K562 (cell line): ENCODE results near the gene PTPRF. TPM values are rescaled to one million over a fixed set of nuclear protein-coding genes. Genes with fewer than 3 reads are reported as not detected.

Experiments used
- CLOCK ChIP-seq: fragments of 250-450 bp; sonication (Bioruptor Pico); IDR thresholded peaks from 2 replicates; pipeline ENCODE4 v1.4.0; 2020; ENCODE audit warnings: mild to moderate bottlenecking, moderate library complexity, borderline replicate concordance
- ELF1 ChIP-seq: fragments of 200-800 bp; sonication (Bioruptor generic); IDR thresholded peaks from 2 replicates; pipeline ENCODE4 v1.6.1; 2016; ENCODE audit warnings: missing genetic modification characterization, missing compliant biosample characterization
- IRF2 ChIP-seq: sonication (generic); formaldehyde crosslinking; IDR thresholded peaks from 2 replicates; pipeline ENCODE4 v1.8.1; 2022; ENCODE audit warnings: mild to moderate bottlenecking, missing genetic modification reagents
- MXD1 ChIP-seq: fragments of 250-450 bp; sonication (Bioruptor Pico); IDR thresholded peaks from 2 replicates; pipeline ENCODE4 v1.8.0; 2021; ENCODE audit warnings: borderline replicate concordance, mild to moderate bottlenecking, moderate library complexity; ENCODE audit not compliant: poor library complexity, severe bottlenecking
- TAF15 ChIP-seq: fragments of 200-400 bp; formaldehyde crosslinking; IDR thresholded peaks from 2 replicates; pipeline ENCODE4 v1.6.1; 2017; ENCODE audit warnings: mild to moderate bottlenecking, low read depth, low read length, moderate library complexity
- TBL1XR1 ChIP-seq, 2 experiments: IDR thresholded peaks; 2 replicates each; pipeline ENCODE4 v1.6.1; 2012; ENCODE audit warnings: improper control_type of control experiment in 2 of 2, low read length in 2 of 2, mild to moderate bottlenecking in 1 of 2
- ZBTB33 ChIP-seq: sonication (generic); formaldehyde crosslinking; IDR thresholded peaks from 2 replicates; pipeline ENCODE4 v1.8.1; 2023; ENCODE audit warnings: mild to moderate bottlenecking, missing genetic modification reagents
- ZNF398 ChIP-seq: fragments of 250-450 bp; sonication (Bioruptor Pico); IDR thresholded peaks from 2 replicates; pipeline ENCODE4 v1.8.0; 2021; ENCODE audit warnings: moderate library complexity, mild to moderate bottlenecking, inconsistent platforms
- polyA plus RNA-seq, 8 experiments: library from polyadenylated mRNA; depleted of rRNA in 4 of 8; stranded (reverse) in 5 of 8; unstranded in 3 of 8; fragments of >200 nt; fragmentation: Nextera tagmentation in 2 of 8; fragmentation: Illumina TruSeq in 1 of 8; extraction: Ambion mirVana in 2 of 8; extraction: Trizol in 1 of 8; gene quantifications; 2 replicates each; pipeline versions ENCODE4 v1.2.1 to v1.2.3, GENCODE V29; 2011 to 2014; ENCODE audit warnings: inconsistent platforms in 1 of 8, missing spikeins in 1 of 8
- total RNA-seq, 7 experiments: library from RNA; depleted of rRNA in 6 of 7; stranded (reverse); fragments of >200 nt in 6 of 7; fragmentation: Illumina TruSeq in 2 of 7; extraction: Trizol in 2 of 7; gene quantifications; 2 replicates each; pipeline versions ENCODE4 v1.2.1 to v1.2.3, GENCODE V29; 2011 to 2021; ENCODE audit warnings: low replicate concordance in 1 of 7

Gene PTPRF
- total and polyA plus RNA-seq, 9 of the 15 experiments (the other 6 are each of a cell fraction or from before 2014, with no cell fraction given): 0.13 to 4.3 (median 1.1) TPM

GRCh38 chr1:43493661-43494450 is 36.8 kb upstream of the PTPRF start (continued):
- TF ChIP-seq CLOCK (CRISPR knock-in tag) (no peak), TAF15 (no peak), ELF1 (no peak), IRF2 (CRISPR knock-in tag) (no peak), ZBTB33 (CRISPR knock-in tag) (no peak), ZNF398 (CRISPR knock-in tag) (no peak), TBL1XR1 (IDR thresholded peaks at IDR 0.05; ENCODE audit: low read length in 2 of 2) (no peak), MXD1 (CRISPR knock-in tag) (no peak)
